ENCODE measurements around the gene FNDC3B.

Gene FNDC3B

DNA sequence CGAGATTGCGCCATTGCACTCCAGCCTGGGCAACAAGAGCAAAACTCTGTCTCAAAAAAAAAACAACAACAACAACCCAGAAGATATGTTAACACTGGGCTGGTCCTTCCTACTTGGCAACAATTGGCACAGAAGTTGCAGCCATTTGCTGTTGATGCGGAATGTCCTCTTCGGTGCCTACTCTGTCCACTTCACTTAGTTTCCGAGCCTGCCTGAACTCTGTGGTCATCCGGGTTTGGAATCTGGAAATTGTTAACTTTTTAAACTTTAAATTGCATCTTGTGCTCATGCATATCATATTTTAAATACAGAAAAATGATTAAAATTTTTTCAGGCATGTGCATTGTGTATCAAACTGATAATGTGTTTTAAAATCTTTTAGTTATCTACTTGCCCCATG is 81.5 kb downstream of the FNDC3B start:
- Mint-ChIP-seq H3K27me3 (no peaks in the 10 kb centered on the region), H3K4me3 (no peak overlapping the region), H3K27ac (no peak overlapping the region), H3K4me1 (peaks cover 2% of the 10 kb centered on the region), H3K9me3 (no peaks in the 10 kb centered on the region)
- no peak for DNase-seq
- ATAC-seq = no peak

DNA sequence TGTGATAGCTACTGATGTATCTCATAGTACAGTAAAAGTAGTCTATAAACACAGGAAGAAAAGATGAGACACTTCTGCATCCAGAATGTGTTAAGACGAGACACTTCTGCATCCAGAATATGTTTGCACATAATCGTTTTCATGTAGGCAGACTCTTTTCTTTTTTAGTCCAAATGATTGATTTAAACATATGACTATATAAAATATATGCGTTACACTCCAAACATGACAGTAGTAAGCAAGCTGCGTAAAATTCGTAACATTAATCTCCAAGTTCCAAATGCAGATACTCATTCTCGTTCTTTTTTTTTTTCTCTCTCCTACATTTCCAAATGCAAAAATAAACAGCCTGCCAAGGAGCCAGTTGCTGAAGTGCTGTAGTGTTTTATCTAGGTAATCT is 82.6 kb downstream of the FNDC3B start:
- Mint-ChIP-seq H3K27ac (no peak overlapping the region), H3K27me3 (no peaks in the 10 kb centered on the region), H3K4me3 (no peak overlapping the region), H3K9me3 (no peaks in the 10 kb centered on the region), H3K4me1 (peaks cover 7% of the 10 kb centered on the region)
- ATAC-seq (no peak), DNase-seq (no peak)

DNA sequence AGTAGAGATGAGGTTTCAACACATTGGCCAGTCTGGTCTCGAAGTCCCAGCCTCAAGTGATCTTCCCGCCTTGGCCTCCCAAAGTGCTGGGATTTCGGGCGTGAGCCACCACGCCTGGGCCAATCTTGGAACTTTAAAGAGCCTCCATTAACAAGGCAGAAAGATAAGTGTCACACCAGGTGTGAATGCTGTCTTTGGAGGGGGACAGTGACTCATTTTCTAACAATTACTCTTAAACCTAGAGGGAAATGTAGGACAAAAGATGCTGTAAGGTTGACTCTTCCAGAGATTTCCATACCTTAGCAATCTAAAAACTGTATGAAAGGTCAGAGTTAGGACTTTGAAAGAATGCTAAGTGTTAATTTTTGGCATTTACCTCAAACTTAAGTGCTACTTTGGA is 84.9 kb downstream of the FNDC3B start:
- DNase-seq (no peak), ATAC-seq (no peak)
- Mint-ChIP-seq H3K4me1 (peaks cover 12% of the 10 kb centered on the region), H3K27me3 (no peaks in the 10 kb centered on the region), H3K27ac (no peak overlapping the region), H3K4me3 (no peak overlapping the region), H3K9me3 (no peaks in the 10 kb centered on the region)

DNA sequence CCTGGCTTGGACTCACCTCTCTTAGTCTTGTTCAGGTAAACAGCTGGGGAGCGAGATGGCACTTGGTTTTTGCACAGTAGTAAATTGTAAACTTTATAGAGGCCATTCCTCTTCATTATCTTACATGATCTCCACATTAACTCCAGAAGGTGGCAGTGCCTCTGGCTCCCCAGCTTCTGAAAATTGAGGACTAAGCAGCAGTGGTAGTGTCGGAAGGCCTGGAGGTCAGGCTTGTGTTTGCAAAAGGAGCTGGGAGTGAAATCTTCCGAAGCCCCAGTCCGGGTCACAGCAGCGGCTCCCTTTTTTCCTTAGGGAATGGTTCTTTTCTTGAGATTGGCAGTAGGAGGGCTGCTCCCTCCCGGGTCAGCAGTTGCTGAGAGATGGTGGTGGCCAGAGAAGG is 85.7 kb downstream of the FNDC3B start:
- Mint-ChIP-seq H3K9me3 (no peaks in the 10 kb centered on the region), H3K4me3 (no peak overlapping the region), H3K27me3 (no peaks in the 10 kb centered on the region), H3K27ac (no peak overlapping the region), H3K4me1 (peaks cover 20% of the 10 kb centered on the region)
- DNase-seq = no peak
- no peak for ATAC-seq

DNA sequence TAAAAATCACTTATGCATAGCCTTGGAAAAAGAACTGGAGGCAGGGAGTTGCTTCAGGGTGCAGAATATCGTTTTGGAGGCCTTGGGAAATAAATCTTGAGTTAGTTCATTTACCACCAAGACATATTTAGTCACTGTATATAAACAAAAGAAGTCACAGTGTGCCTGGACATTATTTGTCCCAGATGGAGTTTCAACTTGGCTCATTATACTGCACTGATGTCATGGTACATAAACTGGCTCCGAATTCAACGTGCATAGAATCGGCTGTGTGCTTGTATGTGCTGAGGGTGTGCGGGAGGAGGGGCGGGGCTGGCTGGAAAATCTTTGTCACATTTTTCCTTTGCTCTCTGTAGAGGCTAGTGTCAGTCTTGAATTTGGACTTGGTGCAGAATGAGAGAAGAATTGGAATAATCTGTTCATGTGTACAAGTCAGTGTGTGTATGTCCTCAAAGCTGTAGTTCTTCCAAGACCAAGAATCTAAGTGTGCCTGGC is 86.6 kb downstream of the FNDC3B start:
- Mint-ChIP-seq H3K4me1 (peaks cover 25% of the 10 kb centered on the region), H3K27ac (no peak overlapping the region)

DNA sequence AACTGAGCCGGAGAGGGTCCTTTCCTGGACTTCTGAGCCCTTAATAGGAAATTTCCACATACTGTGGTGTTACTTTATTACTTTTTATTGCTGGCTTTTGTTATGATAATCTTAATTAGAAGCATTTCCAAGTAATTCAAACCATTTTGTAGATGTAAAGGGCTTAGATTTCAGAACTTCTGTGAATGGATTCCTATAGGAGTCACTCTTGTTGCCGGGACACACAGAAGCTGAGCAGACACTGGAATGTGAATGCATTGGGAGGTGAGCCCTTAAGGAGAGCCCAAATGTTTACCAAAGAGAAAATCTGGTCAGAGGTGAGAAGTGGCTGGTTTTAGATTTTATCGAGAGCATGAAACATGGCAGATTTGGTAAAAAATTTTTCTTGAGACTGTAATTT is 87.4 kb downstream of the FNDC3B start:
- DNase-seq (no peak), ATAC-seq (no peak)
- Mint-ChIP-seq H3K27ac (no peak overlapping the region), H3K4me1 (peaks cover 27% of the 10 kb centered on the region), H3K4me3 (no peak overlapping the region), H3K27me3 (no peaks in the 10 kb centered on the region), H3K9me3 (no peaks in the 10 kb centered on the region)

More for the DNA sequence above, 86.6 kb downstream of the FNDC3B start:
- no peak overlapping the region for H3K4me3 Mint-ChIP-seq
- H3K27me3 Mint-ChIP-seq = no peaks in the 10 kb centered on the region
- ATAC-seq = no peak
- H3K9me3 Mint-ChIP-seq = no peaks in the 10 kb centered on the region
- no peak for DNase-seq

DNA sequence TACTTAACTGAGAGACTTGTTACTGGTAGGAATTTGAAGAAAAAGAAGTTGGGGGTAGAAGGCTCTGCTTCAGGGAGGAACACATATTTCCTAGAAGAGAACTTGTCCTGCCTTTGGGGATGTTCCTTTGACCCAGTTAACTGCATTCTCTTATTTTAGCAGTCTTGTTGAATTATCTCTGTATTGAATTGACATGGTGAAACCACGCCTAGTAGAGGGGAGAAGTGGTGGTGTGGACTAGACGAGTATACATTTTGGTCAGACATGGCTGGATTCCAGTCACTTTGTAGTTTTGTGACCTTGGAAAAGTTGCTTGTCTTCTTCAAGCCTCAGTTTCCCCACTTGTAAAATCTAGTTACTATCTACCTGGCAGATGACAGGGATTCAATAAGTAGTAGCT is 87.8 kb downstream of the FNDC3B start:
- Mint-ChIP-seq H3K4me3 (no peak overlapping the region), H3K27me3 (no peaks in the 10 kb centered on the region), H3K27ac (no peak overlapping the region), H3K4me1 (peaks cover 31% of the 10 kb centered on the region), H3K9me3 (no peaks in the 10 kb centered on the region)
- ATAC-seq (no peak), DNase-seq (no peak)

DNA sequence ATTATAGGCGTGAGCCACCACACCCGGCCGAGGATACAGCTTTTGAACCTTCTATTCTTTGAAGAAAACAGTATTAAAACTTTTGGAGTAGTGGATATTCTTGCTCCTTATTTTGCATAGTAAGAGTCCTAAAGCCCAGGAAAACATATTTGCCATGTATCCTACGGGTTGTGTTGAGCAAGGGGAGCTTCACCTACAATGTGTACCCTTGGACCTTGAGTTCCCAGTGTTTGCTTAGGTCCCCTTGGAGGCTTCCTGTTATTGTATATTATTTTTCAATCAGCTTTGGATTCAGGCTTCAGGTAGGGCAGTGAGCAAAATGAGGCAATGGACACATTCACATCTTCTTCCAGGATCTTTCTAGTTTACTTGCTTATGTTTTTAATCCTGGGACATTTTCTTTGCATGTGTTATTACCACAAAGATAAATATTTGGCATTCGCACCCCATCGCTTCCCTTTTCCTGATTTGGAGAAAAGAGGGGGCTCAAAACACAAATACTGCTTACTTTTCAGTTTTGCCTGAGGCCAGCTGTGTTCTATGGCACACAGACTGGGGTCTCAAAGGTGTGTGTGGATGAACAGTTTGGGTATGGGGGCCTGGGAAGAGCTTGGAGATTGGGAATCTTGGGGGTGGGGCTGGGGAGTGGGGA is 88.7 kb downstream of the FNDC3B start:
- Mint-ChIP-seq H3K4me1 (peaks cover 35% of the 10 kb centered on the region), H3K27me3 (no peaks in the 10 kb centered on the region), H3K4me3 (no peak overlapping the region), H3K27ac (no peak overlapping the region), H3K9me3 (no peaks in the 10 kb centered on the region)
- no peak for ATAC-seq
- no peak for DNase-seq

DNA sequence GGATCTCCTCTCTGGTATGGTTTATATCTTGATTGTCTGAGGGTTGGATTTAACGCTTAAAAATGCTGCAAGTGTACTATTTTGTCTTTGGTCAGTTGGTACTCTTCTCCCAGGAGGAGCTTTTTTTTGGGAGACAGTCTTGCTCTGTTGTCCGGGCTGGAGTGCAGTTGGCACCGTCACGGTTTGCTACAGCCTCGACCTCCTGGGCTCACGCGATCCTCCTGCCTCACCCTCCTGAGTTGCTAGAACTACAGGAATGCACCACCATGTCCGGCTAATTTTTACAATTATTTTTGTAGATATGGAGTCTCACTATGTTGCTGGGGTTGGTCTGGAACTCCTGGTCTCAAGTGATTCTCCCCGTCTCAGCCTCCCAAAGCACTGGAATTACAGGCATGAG is 89.5 kb downstream of the FNDC3B start:
- DNase-seq (no peak), ATAC-seq (no peak)
- peaks cover 43% of the 10 kb centered on the region for H3K4me1 Mint-ChIP-seq
- peak overlapping the region; percentile 11 to 42 for H3K27ac Mint-ChIP-seq
- H3K9me3 Mint-ChIP-seq = no peaks in the 10 kb centered on the region
- H3K4me3 Mint-ChIP-seq = no peak overlapping the region
- H3K27me3 Mint-ChIP-seq = no peaks in the 10 kb centered on the region

DNA sequence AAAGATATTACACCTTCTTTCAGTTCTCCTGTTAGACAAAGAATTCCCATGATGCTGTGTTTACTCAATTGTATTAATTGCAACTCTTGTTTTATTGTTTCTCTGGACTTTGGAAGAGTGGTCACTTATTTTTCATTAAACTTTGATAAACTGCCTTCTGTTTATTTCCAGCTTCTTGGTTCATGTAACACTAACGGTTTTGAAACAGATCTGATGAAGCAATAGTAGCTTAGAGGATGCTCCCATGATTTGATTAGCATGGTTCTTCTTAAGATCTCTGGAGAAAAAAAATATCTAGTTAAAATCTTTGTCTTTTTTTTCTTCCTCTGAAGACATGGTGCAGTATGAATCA is 90.1 kb downstream of the FNDC3B start:
- Mint-ChIP-seq H3K4me1 (peaks cover 49% of the 10 kb centered on the region), H3K27me3 (no peaks in the 10 kb centered on the region), H3K4me3 (peak overlapping the region; percentile 24 to 52), H3K9me3 (no peaks in the 10 kb centered on the region), H3K27ac (peak overlapping the region; percentile 86 to 99)
- ATAC-seq (peak; percentile 4), DNase-seq (no peak)

DNA sequence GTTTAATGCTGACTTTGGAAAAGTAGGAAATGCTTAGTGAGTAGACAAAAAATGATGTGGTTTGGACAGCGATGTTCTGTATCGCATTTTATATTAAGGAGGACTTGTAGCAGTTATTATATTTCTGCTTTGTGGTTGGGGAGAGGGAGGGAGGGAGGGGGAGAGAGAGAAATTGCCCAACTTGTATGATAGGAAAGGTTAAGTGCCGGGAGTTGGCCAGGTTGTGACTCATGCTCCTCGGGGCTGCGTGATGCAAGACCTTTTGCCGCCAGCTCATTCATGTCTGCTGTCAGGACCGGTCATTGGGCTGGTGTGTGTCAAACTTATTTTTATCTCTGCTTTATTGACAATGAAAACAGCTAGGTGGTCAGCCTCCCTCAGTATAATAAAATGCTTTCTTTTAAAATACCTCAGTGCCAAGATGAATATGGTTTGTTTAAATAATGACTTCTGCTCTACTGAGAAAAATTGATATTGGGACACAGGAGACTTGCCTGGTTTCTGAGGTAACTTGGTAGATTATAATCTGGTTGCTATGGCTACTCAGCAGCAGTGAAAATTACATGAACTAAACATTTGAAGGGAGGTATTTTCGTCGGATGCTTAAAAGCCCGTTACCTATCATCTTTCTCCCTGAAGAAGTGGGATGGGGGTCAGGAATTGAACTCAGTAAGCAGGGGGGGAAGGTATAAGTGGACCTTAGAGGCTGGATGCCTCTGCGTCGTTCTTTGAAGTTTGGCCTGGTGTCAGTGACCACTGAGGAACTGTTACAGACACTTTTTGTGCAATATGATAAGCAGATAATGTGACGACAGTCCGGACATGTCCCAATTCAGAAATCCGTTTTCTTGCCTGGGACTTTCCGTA is 90.7 kb downstream of the FNDC3B start:
- Mint-ChIP-seq H3K4me1 (peaks cover 49% of the 10 kb centered on the region), H3K27ac (peak overlapping the region; percentile 86 to 99), H3K9me3 (no peaks in the 10 kb centered on the region), H3K4me3 (peak overlapping the region; percentile 24 to 76), H3K27me3 (no peaks in the 10 kb centered on the region)
- ATAC-seq = peak; percentile 93
- peak; percentile 31 to 78 for DNase-seq

DNA sequence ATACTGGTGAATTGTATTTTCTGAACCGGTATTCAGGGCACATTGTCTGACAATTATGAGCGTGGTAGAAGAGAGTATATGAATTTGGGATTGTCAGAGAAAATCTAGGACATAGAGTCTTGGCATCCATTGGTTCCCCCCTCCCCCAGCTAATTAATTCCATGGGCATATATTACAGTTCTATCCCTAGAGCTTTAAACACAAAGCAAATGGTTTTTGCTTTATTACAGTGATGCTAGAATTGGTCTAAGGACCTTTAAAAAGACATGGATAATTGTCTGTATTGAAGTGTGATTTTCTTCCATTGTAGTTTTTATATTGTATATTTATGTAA is 91.3 kb downstream of the FNDC3B start:
- H3K27me3 Mint-ChIP-seq = no peaks in the 10 kb centered on the region
- peak overlapping the region in 1 of 2 donors; percentile 8 for H3K4me3 Mint-ChIP-seq
- peak overlapping the region; percentile 86 to 99 for H3K27ac Mint-ChIP-seq
- H3K4me1 Mint-ChIP-seq = peaks cover 49% of the 10 kb centered on the region
- DNase-seq (no peak), ATAC-seq (no peak)
- H3K9me3 Mint-ChIP-seq = no peaks in the 10 kb centered on the region

DNA sequence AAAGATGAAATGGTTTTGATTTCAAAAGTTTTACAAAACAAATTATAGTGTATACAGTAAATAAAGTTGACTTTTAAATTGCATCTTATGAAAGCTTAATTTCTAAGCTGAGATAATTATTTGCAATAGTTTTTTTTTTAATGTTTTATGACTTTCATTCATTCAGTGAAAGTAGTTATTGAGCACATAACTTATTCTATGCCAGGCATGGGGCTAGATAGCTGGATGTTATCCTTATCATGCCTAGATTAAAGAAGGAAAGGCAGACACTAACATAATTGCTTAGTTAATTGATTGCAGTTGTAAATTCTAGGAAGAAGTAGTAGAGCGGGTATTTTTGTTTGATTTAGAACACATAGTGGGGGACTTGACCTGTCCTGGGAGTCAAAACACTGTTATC is 92.4 kb downstream of the FNDC3B start:
- H3K27ac Mint-ChIP-seq = peak overlapping the region in 1 of 2 donors; percentile 1
- H3K27me3 Mint-ChIP-seq = no peaks in the 10 kb centered on the region
- H3K9me3 Mint-ChIP-seq = no peaks in the 10 kb centered on the region
- ATAC-seq = no peak
- no peak overlapping the region for H3K4me3 Mint-ChIP-seq
- peaks cover 50% of the 10 kb centered on the region for H3K4me1 Mint-ChIP-seq
- DNase-seq = no peak

DNA sequence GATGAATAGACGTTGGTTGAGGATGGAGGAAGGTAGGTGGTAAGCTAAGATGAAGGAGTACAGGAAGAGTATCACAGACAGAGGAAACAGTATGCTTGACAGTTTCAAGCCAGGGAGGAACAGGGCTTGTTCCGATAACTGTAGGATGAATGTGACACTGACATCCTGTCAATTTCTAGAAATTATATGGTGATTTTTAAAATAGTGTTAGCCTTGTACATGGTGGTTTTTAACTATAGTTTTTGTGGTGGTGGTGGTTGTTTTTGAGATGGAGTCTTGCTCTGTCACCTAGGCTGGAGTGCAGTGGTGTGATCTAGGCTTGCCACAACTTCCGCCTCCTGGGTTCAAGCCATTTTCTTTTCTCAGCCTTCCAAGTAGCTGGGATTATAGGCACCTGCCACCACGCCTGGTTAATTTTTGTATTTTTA is 92.8 kb downstream of the FNDC3B start:
- no peak overlapping the region for H3K4me3 Mint-ChIP-seq
- H3K27ac Mint-ChIP-seq = peak overlapping the region in 1 of 2 donors; percentile 1
- no peaks in the 10 kb centered on the region for H3K9me3 Mint-ChIP-seq
- H3K4me1 Mint-ChIP-seq = peaks cover 54% of the 10 kb centered on the region
- peak in 1 of 2 donors; percentile 28 for DNase-seq
- H3K27me3 Mint-ChIP-seq = no peaks in the 10 kb centered on the region
- peak; percentile 70 for ATAC-seq

DNA sequence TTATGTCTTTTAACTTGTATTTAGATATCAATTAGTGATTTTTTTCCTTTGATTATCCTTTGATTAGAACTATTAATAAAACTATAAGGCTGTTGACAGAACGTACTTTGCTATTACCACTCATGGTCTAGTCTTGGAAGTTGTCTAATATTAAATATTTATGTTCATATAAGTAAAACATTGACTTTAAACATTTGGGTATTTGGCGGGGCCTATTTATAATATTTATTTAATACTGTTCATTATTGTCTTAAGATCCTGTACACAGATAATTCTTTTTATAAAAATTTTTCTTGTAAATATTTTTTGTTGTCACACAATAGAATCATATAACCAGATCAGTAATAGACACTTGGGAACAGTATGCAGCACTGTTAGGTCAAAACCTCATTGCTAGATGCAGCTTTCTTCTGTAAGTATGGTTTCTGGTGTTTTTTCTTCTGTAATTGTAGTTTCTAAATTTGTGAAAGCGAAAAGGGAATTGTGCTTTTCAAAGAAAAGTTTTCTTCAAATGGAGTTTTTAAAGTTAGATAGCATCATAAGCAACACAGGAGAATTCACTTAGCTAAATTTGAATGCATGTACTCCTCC is 93.4 kb downstream of the FNDC3B start:
- ATAC-seq (no peak), DNase-seq (no peak)
- Mint-ChIP-seq H3K9me3 (no peaks in the 10 kb centered on the region), H3K27ac (no peak overlapping the region), H3K4me1 (peaks cover 61% of the 10 kb centered on the region), H3K27me3 (no peaks in the 10 kb centered on the region), H3K4me3 (no peak overlapping the region)

DNA sequence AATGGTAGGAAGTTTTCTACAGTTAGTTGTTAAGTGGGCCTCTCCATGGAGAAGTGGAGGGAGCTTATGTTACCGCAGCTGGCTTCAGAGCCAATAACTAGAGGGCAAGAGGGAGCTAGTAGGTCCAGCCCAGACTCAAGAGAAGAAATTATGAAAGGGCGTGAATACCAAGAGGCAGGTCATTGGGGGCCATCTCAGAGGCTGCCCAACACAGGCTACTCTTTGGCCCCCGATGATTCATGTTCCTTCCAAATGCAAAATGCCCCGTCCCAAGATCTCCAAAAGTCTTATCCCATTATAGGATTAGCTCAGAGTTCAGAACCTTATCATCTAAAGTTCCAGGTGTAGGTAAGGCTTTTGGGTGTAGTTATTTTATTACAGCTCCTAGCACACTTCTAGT is 94.5 kb downstream of the FNDC3B start:
- H3K27ac Mint-ChIP-seq = peak overlapping the region in 1 of 2 donors; percentile 14
- H3K9me3 Mint-ChIP-seq = no peaks in the 10 kb centered on the region
- DNase-seq (no peak), ATAC-seq (no peak)
- H3K4me1 Mint-ChIP-seq = peaks cover 68% of the 10 kb centered on the region
- H3K4me3 Mint-ChIP-seq = no peak overlapping the region
- H3K27me3 Mint-ChIP-seq = no peaks in the 10 kb centered on the region

Measured in stimulated activated naive CD8-positive, alpha-beta T cell treated with anti-CD3 and anti-CD28 coated beads, Interleukin-15, amount 100 ng/mL, for 72 hours (primary cell).